ENCODE data around the gene SYT8. TPM values are rescaled to one million over a fixed set of nuclear protein-coding genes. Genes with fewer than 3 reads are reported as not detected.

SYT8 gene
- total and polyA plus RNA-seq, 7 donors: 0.04 to 0.28 (median 0.06) TPM; not detected in 4

DNA sequence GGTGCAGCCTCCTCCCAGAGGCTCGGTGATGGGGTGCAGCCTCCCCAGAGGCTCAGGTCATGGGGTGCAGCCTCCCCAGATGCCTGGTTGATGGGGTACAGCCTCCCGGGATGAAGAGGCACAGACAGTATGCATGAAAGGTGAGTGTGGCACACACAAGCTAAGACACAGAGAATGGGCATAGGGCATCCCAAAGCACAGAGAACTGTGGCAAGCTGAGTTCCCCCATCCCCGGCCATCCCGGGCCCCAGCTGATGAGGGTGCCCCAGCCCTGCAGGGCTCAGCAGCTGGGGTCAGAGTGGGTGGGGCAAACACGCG is 4.8 kb upstream of the SYT8 start:
- Histone ChIP-seq H3K27ac (no peak overlapping the region), H3K4me3 (no peak overlapping the region), H3K36me3 (ENCODE audit: insufficient read depth in 1 of 2, low read depth in 1 of 2) (no peaks in the 10 kb centered on the region), H3K27me3 (ENCODE audit: insufficient read depth in 3 of 3, low read length in 2 of 3) (peaks cover 0 to 6% (median 5%) of the 10 kb centered on the region in 3 donors), H3K9me3 (no peaks in the 10 kb centered on the region), H3K4me1 (no peaks in the 10 kb centered on the region)
- TF ChIP-seq, protein P1, sequence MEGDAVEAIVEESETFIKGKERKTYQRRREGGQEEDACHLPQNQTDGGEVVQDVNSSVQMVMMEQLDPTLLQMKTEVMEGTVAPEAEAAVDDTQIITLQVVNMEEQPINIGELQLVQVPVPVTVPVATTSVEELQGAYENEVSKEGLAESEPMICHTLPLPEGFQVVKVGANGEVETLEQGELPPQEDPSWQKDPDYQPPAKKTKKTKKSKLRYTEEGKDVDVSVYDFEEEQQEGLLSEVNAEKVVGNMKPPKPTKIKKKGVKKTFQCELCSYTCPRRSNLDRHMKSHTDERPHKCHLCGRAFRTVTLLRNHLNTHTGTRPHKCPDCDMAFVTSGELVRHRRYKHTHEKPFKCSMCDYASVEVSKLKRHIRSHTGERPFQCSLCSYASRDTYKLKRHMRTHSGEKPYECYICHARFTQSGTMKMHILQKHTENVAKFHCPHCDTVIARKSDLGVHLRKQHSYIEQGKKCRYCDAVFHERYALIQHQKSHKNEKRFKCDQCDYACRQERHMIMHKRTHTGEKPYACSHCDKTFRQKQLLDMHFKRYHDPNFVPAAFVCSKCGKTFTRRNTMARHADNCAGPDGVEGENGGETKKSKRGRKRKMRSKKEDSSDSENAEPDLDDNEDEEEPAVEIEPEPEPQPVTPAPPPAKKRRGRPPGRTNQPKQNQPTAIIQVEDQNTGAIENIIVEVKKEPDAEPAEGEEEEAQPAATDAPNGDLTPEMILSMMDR (IDR thresholded peaks at IDR 0.05): no peak
- DNase-seq (no peak), ATAC-seq (no peak)
- intact Hi-C loops (cut with DNase I): loop anchor here in 1 of 2 donors (10.0 kb wide), 1 partner anchor 85 kb away; no protein-coding TSS in a partner anchor
- WGBS, 3 donors: 65 to 73% (median 68%) methylated on average over 6 of the region's 6 CpGs

GRCh38 chr11:1830322-1831223 is 4.2 kb upstream of the SYT8 start:
- H3K9me3 ChIP-seq: no peaks in the 10 kb centered on the region
- intact Hi-C loops (cut with DNase I): loop anchor here in 1 of 2 donors (10.0 kb wide), 1 partner anchor 86 kb away; no protein-coding TSS in a partner anchor
- no peak for DNase-seq
- no peaks in the 10 kb centered on the region for H3K4me1 ChIP-seq
- TF ChIP-seq, protein P1 (IDR thresholded peaks at IDR 0.05): no peak
- ATAC-seq: no peak
- peaks cover 0 to 6% (median 5%) of the 10 kb centered on the region in 3 donors for H3K27me3 ChIP-seq (ENCODE audit: insufficient read depth in 3 of 3, low read length in 2 of 3)
- 78 to 82% (median 80%) methylated on average over 33 of the region's 33 CpGs for WGBS, 3 donors
- no peak overlapping the region for H3K4me3 ChIP-seq
- no peak overlapping the region for H3K27ac ChIP-seq
- no peaks in the 10 kb centered on the region for H3K36me3 ChIP-seq (ENCODE audit: insufficient read depth in 1 of 2, low read depth in 1 of 2)

GRCh38 chr11:1831338-1832210 is 3.2 kb upstream of the SYT8 start:
- intact Hi-C loops (cut with DNase I): loop anchor here (1.0 to 10.0 kb wide), 5 partner anchors 81 to 179 kb away; partner anchors contain the start of gene IFITM10 (in 1 of the 2)
- Histone ChIP-seq H3K4me3 (no peak overlapping the region), H3K4me1 (no peaks in the 10 kb centered on the region), H3K27me3 (ENCODE audit: insufficient read depth in 3 of 3, low read length in 2 of 3) (peaks cover 0 to 6% (median 5%) of the 10 kb centered on the region in 3 donors), H3K9me3 (no peaks in the 10 kb centered on the region), H3K36me3 (ENCODE audit: insufficient read depth in 1 of 2, low read depth in 1 of 2) (no peaks in the 10 kb centered on the region), H3K27ac (no peak overlapping the region)
- WGBS, 3 donors: 73 to 78% (median 74%) methylated on average over 24 to 26 of the region's 26 CpGs
- TF ChIP-seq, protein P1 (IDR thresholded peaks at IDR 0.05): no peak
- DNase-seq (no peak), ATAC-seq (no peak)

GRCh38 chr11:1832211-1832919 is 2.4 kb upstream of the SYT8 start:
- peak; percentile 71 to 92 (median 74) for ATAC-seq
- TF ChIP-seq, protein P1 (IDR thresholded peaks at IDR 0.05): peak; percentile 99
- Histone ChIP-seq H3K36me3 (ENCODE audit: insufficient read depth in 1 of 2, low read depth in 1 of 2) (no peaks in the 10 kb centered on the region), H3K4me1 (peaks cover under 1% of the 10 kb centered on the region), H3K27me3 (ENCODE audit: insufficient read depth in 3 of 3, low read length in 2 of 3) (peaks cover 0 to 6% (median 5%) of the 10 kb centered on the region in 3 donors), H3K9me3 (no peaks in the 10 kb centered on the region), H3K27ac (no peak overlapping the region), H3K4me3 (peak overlapping the region; percentile 33)
- 12 to 23% (median 15%) methylated on average over 30 to 40 of the region's 40 CpGs for WGBS, 3 donors
- peak; percentile 66 to 78 for DNase-seq
- intact Hi-C loops (cut with DNase I): loop anchor here (1.0 to 10.0 kb wide), 5 partner anchors 82 to 180 kb away; partner anchors contain the start of gene IFITM10 (in 1 of the 2)

Measured in psoas muscle (tissue), 8 donors.